Measurements from ENCODE around the gene AKAP13.

The AKAP13 gene

GRCh38 chr15:85598718-85599398 lies 218.5 kb downstream of the AKAP13 start:
- DNase-seq (ENCODE audit: low read depth): no peak

DNA sequence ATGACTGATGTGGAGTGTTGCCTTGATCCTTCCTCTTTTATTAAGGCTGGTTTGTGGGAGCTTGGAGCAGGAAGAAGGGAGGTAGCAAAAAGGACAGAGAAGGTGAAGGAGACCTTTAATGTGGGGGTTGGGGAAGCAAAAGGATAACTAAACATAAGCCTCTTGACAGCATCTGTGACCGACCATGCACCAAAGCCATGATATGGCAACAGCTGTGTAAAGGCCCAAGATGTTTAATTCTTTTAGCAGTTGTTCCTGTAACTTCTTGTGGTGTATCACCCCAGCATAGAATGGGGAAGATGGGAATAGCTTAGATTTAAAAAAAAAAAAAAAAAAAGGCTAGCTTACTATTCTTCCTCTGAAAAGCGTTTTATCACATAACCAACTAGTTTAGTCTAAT lies 219.6 kb downstream of the AKAP13 start:
- no peak for DNase-seq (ENCODE audit: low read depth)

DNA sequence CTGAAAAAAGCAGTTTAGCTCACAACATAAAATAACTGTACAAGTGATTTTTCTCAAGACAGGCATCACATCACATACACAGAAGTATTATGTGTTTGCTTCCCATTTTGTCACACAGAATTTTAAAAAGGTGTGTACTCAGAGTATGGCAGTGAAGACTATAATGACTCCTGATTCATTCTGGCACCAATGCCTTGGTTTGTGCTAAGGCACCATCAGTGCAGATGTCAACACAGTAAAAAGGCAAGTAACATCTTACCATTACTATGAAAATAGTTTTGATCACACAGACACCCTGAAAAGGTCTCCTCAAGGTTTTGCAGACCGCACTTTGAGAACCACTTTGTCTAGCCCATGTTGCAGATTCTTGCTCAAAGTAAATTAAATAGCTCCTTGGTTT lies 222.8 kb downstream of the AKAP13 start:
- DNase-seq (ENCODE audit: low read depth): no peak

GRCh38 chr15:85603703-85604102 lies 223.3 kb downstream of the AKAP13 start:
- DNase-seq (ENCODE audit: low read depth): no peak

GRCh38 chr15:85604194-85604593 lies 223.8 kb downstream of the AKAP13 start:
- DNase-seq (ENCODE audit: low read depth): no peak

- DNase-seq (ENCODE audit: low read depth): no peak
Observed at GRCh38 chr15:85606738-85607137, 226.3 kb downstream of the AKAP13 start.

GRCh38 chr15:85607141-85607806 lies 226.9 kb downstream of the AKAP13 start:
- no peak for DNase-seq (ENCODE audit: low read depth)

GRCh38 chr15:85607842-85608241 lies 227.4 kb downstream of the AKAP13 start:
- DNase-seq (ENCODE audit: low read depth): no peak

DNA sequence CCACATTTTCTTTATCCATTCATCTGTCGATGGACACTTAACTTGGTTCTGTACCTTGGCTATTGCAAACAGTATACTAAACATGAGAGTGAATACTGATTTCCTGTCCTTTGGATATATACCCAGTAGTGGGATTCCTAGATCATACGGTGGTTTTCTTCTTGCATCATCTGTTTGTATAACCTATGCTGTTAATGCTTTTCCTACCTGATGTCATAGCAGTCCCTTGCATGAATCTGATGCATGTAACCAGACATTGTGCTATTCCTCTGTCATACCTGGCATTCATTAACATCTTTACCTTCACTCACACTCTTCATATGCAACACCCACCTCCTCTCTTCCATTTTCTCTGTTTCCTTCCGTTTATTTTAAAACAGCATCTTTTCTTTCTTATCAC lies 229.1 kb downstream of the AKAP13 start:
- DNase-seq (ENCODE audit: low read depth): no peak

DNA sequence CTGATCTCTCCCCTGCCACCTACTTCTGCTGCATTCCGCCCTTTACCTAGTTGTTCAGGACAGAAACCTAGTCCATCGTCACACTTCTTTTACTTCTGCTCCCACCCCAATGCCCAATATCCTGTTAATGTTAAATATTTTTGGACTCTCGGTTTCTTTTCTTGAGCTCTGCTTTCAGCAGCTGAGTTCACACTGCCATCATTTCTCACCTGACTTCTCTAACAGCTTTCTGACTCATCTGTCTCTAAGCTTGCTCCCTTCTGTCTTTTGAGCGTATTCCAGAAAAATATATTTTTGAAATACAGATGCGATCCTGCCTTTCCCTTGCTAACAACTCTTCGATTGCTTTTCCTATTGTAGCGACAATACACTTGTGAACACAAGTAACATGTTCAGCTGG lies 231.0 kb downstream of the AKAP13 start:
- DNase-seq (ENCODE audit: low read depth): no peak

DNA sequence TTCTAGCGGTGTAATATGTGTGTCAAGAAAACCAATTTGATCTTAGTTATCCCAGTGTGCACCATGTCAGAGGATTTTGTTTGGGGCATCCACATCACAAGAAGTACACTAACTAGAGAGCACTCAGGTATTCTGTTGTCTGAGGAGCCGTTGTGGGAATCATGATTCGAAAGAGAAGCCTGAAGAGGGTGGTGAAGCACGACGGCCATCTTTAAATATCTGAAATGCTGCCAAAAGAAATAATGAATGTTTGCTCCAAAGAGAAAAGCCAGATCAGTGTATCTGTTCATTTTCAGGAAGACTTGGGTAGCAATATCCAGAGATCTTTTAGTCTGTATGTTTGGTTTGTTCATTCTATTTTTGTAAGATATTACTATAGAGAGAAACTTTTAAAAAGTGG lies 233.7 kb downstream of the AKAP13 start:
- DNase-seq (ENCODE audit: low read depth): no peak

DNA sequence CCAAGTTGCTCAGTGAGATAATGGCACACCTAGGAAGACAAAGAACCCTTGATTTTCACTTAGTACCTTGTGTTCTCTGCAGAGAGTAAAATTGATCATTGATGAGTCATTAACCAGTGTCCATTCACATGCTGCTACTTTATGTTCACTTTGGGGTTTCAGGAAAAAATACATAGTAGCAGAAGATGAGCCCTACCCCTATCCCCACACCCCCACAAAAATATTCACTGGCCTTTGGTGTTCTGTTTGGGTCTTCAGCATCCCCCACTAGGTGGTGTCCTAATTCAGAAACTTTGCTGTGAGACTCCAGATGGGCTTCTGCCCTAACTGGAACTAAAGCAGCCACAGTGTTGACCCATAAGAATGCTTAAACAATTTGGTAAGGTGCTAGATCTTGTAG lies 235.5 kb downstream of the AKAP13 start:
- DNase-seq (ENCODE audit: low read depth): no peak

DNA sequence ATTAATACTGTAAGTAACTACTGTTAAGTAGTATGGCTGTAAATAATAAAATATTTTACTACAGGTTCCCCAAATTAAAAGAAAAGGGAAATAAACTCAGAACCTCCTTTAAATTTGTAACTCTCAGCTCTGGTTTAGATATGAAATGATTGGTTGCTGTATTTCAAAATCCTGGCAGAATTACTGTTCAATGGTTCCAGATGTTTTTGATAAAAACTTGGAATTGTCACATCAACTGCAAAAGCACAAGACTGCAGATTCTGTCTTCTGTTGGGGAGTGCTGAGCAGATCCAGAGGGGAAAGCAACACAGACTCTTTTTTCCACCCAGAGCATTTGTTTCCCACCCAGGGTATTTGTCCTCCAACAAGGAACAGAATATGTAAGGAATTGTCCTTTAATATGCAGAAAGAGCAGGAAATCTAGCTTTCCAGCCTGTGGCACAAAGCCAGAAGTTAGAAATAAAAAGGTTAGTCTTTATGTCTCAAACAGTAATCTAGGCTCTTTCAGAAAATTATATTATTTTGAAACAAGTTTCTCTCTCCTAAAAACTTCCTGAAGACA lies 236.2 kb downstream of the AKAP13 start:
- no peak for DNase-seq (ENCODE audit: low read depth)

DNA sequence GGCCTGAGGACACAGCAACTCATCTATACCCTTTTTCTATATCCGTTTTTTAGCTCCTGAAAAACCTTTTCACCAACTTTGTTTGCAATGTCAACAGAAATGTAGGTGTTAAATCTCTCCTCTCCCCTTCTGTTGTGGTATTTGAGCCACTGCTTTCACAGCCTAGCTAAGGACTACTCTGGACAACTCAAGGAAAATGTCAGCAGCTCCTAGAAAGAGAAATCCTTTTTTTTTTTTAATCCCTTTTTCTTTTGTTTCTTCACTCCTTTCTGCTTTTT lies 237.8 kb downstream of the AKAP13 start:
- no peak for DNase-seq (ENCODE audit: low read depth)

DNA sequence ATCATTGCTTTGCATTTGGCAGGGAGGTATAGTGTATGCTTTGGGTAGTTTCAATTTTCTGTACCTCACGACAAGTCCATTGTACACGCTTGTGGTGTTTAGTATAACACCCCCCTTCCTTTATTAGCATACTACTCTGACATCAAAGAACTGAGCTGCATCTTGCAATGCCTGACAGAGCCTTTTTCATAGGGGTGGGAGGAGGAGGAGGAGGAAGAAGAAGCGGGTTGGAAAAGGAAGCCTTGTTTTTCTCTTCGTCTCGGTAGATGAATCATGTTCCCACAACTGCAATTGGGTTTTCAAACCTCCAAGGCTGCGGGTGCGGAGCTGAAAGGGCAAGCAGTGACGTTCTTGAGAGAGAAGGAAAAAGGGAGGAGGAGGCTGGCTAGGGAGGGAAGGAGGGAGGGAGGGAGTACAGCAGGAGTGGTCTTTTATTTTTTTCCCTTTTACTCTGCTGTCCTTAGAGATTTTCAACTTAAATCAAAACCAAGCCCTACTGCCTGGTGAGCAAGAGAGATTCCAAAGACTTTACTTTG lies 238.6 kb downstream of the AKAP13 start:
- peak; percentile 48 for DNase-seq (ENCODE audit: low read depth)

- no peak for DNase-seq (ENCODE audit: low read depth)
Observed at GRCh38 chr15:85619992-85620689, 239.7 kb downstream of the AKAP13 start.

GRCh38 chr15:85620690-85621049 lies 240.3 kb downstream of the AKAP13 start:
- no peak for DNase-seq (ENCODE audit: low read depth)

DNA sequence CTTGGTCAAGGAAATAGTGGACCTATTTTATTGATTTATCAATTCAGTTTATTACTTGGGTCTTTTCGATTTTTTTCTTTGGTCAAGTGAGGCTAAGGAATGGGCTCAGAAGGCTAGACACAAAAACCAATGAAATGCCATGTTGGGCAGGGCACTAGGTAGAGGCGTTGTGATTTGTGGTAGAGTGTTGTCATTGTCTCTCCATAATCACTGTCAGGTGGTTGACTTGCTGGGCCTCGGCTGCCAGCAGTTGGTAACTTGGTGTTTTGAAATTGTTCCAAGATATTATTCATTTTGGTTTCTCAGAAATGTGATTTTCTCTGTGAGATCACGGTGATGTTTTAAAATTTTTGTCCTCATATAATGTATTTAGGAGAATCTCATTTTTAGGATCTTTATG lies 240.7 kb downstream of the AKAP13 start:
- DNase-seq (ENCODE audit: low read depth): no peak

DNA sequence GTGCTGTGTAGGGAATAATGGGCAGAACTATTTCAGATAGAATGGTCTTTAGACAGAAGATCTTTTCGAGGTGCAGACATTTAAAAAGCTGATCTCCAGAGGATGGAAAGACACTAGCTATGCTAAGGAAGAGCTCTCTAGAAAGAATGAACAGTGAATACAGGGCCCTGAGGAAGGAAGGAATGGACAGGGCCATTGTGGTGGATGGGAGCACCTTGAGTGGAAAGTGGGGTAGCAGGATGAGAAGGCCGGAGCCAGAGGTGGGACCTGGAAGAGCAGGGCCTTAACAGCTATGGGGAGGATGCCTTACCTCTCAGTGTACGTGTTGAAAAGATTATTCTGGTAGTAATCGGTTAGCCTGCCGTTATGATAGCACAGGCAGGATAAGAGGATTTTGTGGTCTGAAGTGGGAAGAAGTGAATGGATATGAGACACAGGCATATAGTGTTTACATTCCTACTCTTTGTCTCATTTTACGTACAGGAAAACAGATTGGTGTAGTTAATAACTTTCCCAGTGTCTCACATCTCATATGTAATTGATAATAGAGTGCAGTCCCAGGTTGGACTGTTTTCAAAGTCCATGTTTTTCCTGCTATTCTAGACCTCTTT lies 241.9 kb downstream of the AKAP13 start:
- no peak for DNase-seq (ENCODE audit: low read depth)

GRCh38 chr15:85623315-85624049 lies 243.1 kb downstream of the AKAP13 start:
- no peak for DNase-seq (ENCODE audit: low read depth)

DNA sequence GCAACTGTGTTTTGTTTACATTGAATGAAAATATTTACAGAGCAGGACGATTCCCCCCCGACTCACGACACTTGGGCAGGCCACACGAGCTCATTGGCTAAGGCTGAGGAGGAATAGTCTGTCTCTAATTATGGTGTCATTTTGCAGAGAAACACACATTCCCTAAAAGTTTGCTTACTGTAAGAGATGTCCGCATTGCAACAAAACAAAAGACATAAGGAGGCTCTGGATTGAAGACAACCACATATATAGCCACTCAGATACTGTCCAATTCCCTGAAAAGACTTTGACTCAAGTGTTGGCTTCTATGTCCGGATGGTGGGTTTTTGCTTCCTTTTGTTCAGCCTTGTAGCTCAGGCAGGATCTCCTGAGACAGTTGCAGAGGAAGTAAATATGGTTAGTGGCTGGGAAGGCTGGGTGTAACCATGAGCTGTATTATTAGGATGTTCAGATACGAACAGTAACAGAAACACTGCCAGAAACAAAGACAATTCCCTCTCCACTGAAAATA lies 243.9 kb downstream of the AKAP13 start:
- DNase-seq (ENCODE audit: low read depth): no peak
